ENCODE results near the gene TSHR.

- no peak for TF ChIP-seq CTCF (IDR thresholded peaks at IDR 0.05)
- TF ChIP-seq POLR2A (IDR thresholded peaks at IDR 0.05) = no peak
- TF ChIP-seq EP300 (IDR thresholded peaks at IDR 0.05) = no peak
Observed at GRCh38 chr14:81193924-81194633, 238.7 kb downstream of the TSHR start.

All from tibial nerve (tissue), 4 donors.